RWPE2 (cell line): ENCODE results near the gene RHCE.
"Not testable (repeated sequence)": the region's sequence is repeated elsewhere in the genome, so short reads cannot be mapped to it uniquely, and the experiment has no call there.

Source experiments
- ATAC-seq: fragments of 200-7000 bp; cut with Tn5 transposase; 3 replicates; pipeline ENCODE4 v1.9.1; 2021; ENCODE audit warnings: low read depth
- DNase-seq: peaks from one replicate; pipeline ENCODE4 v3.0.0-alpha.2; 2020; ENCODE audit warnings: low spot score
- H3K27ac ChIP-seq: fragments of 450-650 bp; 2 replicates; pipeline ENCODE4 v1.5.1; 2017; ENCODE audit warnings: mild to moderate bottlenecking; ENCODE audit not compliant: poor library complexity, severe bottlenecking
- H3K27me3 ChIP-seq: fragments of 250-450 bp; sonication (Bioruptor Pico); 2 replicates; pipeline ENCODE4 v1.5.1; 2021; ENCODE audit warnings: mild to moderate bottlenecking, moderate library complexity; ENCODE audit not compliant: insufficient read depth, poor library complexity, severe bottlenecking
- H3K36me3 ChIP-seq: fragments of 250-450 bp; sonication (Bioruptor Pico); 2 replicates; pipeline ENCODE4 v1.5.1; 2020; ENCODE audit warnings: low read depth, mild to moderate bottlenecking, moderate library complexity
- H3K4me1 ChIP-seq: fragments of 250-450 bp; sonication (Bioruptor Pico); 2 replicates; pipeline ENCODE4 v1.5.1; 2021; ENCODE audit warnings: mild to moderate bottlenecking, moderate library complexity; ENCODE audit not compliant: insufficient read depth, poor library complexity, severe bottlenecking
- H3K4me3 ChIP-seq: fragments of 250-450 bp; sonication (Bioruptor Pico); 2 replicates; pipeline ENCODE4 v1.5.1; 2021; ENCODE audit warnings: mild to moderate bottlenecking, moderate library complexity; ENCODE audit not compliant: severe bottlenecking
- H3K9me3 ChIP-seq: fragments of 250-450 bp; sonication (Bioruptor Pico); 2 replicates; pipeline ENCODE4 v1.5.1; 2021; ENCODE audit warnings: mild to moderate bottlenecking, moderate library complexity; ENCODE audit not compliant: severe bottlenecking
- TF ChIP-seq, protein P1 (sequence below): fragments of 450-650 bp; IDR thresholded peaks from one replicate; pipeline ENCODE4 v1.5.1; 2017; ENCODE audit warnings: mild to moderate bottlenecking, moderate library complexity; ENCODE audit not compliant: poor library complexity, severe bottlenecking

RHCE gene

DNA sequence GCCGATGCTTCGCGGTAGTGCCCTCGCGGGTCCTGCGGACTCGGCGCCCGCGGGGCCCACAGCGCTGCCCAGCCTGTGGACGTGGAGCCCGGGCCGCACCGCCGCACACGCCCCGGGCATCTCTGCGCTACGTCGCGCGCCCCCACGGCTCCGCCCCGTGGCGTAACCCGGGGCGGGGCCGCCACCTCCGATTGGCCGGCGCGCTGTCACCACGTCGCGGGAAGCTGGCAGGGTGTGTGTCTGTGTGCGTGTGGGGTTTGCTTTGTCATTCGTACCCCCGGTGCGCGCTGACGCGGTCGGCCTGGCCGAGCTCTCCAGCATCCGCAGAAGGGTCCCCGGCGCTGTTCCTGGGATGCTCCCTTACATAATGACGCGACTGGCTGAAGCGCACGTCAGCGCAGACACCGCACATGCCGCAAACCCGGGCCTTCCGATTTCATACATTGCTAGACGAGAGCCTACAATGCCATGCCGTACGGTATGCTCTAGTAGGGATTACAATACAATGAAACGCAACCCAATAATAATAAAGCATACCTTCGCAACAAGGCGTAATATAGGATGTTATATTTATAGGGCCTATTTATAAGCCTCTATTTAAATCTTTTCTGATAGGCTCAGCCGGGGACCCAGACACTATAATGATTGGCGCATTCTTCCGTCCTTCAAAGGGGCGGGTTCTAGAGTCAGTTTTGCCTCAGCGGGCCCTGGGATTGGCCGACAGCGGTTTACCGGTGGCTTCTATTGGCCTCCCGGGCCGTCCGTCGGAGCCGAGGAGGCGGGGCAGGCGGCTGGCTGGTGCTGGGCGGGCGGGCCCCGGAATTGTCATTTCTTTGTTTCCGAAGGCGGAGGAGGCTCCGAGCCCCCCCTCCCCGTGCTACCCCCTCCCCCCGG lies 9.7 kb upstream of the RHCE start, which contains the start of gene MACO1:
TSS of gene MACO1 (plus strand) at position 825 of the 894 bp plus-strand sequence. CDS start 202 bp downstream, outside the sequence.
- TF ChIP-seq, protein P1, sequence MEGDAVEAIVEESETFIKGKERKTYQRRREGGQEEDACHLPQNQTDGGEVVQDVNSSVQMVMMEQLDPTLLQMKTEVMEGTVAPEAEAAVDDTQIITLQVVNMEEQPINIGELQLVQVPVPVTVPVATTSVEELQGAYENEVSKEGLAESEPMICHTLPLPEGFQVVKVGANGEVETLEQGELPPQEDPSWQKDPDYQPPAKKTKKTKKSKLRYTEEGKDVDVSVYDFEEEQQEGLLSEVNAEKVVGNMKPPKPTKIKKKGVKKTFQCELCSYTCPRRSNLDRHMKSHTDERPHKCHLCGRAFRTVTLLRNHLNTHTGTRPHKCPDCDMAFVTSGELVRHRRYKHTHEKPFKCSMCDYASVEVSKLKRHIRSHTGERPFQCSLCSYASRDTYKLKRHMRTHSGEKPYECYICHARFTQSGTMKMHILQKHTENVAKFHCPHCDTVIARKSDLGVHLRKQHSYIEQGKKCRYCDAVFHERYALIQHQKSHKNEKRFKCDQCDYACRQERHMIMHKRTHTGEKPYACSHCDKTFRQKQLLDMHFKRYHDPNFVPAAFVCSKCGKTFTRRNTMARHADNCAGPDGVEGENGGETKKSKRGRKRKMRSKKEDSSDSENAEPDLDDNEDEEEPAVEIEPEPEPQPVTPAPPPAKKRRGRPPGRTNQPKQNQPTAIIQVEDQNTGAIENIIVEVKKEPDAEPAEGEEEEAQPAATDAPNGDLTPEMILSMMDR: no peak
- Histone ChIP-seq H3K27ac (peak within 1 kb of the TSS; percentile 44), H3K36me3 (no peaks in the 10 kb centered on the region)

DNA sequence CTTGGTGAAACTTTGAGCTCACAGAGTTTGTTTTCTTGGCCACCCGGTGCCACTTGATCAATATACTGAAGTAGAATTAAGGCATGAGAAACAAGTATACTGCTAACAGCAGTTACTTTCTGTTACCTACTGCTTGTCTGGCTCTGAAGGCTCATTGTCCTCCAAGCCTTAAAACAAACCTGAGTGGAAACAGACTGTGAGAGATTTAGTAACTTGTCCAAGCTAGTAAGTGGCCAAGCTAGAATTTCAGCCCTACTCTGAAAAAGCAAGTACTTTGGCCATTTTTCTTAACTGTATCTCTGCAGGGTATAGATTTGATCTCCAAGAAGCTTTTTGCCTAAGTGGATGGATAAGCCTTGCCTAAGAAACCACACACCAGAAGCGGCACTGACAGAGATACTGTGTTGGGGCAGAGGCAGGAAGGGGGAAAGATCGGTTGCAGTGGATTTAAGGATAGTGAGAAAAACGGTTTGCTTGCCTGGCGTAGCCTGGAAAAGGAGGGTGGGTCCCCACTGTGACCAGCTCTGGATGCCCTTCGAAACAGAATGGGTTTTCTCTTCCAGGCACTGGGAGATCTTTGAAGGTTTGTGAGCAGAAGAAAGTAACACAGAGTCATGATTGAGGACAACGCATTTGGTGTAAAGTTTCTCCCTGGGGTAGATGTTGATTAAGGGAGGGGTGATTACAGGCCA lies 8.0 kb upstream of the RHCE start:
- peaks cover 13% of the 10 kb centered on the region for H3K4me1 ChIP-seq
- DNase-seq (no peak), ATAC-seq (no peak)
- no peaks in the 10 kb centered on the region for H3K9me3 ChIP-seq
- no peaks in the 10 kb centered on the region for H3K36me3 ChIP-seq
- no peaks in the 10 kb centered on the region for H3K27me3 ChIP-seq
- H3K27ac ChIP-seq: no peak overlapping the region
- TF ChIP-seq, protein P1: no peak
- no peak overlapping the region for H3K4me3 ChIP-seq

More for the DNA sequence above, 9.7 kb upstream of the RHCE start, which contains the start of gene MACO1:
- Histone ChIP-seq H3K27me3 (no peaks in the 10 kb centered on the region), H3K4me1 (peaks cover 24% of the 10 kb centered on the region), H3K4me3 (peak within 1 kb of the TSS; percentile 83), H3K9me3 (no peaks in the 10 kb centered on the region)
- peak; percentile 93 for ATAC-seq
- peak; percentile 89 for DNase-seq

DNA sequence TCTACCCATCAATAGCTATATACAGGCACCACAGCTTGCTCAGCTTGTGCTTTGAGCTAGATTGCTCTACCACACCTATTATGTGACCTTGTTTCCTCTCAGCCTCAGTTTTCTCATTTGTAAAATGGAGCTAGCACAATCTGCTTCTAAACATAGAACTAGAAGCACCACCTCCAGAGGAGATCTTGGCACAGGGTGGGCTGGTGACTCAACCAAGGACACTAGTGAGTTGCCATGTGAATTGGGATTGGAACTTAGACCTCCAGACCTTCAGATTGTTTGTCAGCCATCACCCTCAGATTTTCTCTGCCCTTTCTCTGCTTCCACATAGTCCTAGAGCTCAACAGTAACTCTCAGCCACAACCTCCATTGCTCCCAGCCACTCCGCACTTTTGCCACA lies 7.1 kb upstream of the RHCE start:
- TF ChIP-seq, protein P1: no peak
- DNase-seq (no peak), ATAC-seq (no peak)
- H3K36me3 ChIP-seq: no peaks in the 10 kb centered on the region
- H3K4me3 ChIP-seq: no peak overlapping the region
- peaks cover 6% of the 10 kb centered on the region for H3K4me1 ChIP-seq
- no peak overlapping the region for H3K27ac ChIP-seq
- H3K27me3 ChIP-seq: no peaks in the 10 kb centered on the region
- H3K9me3 ChIP-seq: no peaks in the 10 kb centered on the region

DNA sequence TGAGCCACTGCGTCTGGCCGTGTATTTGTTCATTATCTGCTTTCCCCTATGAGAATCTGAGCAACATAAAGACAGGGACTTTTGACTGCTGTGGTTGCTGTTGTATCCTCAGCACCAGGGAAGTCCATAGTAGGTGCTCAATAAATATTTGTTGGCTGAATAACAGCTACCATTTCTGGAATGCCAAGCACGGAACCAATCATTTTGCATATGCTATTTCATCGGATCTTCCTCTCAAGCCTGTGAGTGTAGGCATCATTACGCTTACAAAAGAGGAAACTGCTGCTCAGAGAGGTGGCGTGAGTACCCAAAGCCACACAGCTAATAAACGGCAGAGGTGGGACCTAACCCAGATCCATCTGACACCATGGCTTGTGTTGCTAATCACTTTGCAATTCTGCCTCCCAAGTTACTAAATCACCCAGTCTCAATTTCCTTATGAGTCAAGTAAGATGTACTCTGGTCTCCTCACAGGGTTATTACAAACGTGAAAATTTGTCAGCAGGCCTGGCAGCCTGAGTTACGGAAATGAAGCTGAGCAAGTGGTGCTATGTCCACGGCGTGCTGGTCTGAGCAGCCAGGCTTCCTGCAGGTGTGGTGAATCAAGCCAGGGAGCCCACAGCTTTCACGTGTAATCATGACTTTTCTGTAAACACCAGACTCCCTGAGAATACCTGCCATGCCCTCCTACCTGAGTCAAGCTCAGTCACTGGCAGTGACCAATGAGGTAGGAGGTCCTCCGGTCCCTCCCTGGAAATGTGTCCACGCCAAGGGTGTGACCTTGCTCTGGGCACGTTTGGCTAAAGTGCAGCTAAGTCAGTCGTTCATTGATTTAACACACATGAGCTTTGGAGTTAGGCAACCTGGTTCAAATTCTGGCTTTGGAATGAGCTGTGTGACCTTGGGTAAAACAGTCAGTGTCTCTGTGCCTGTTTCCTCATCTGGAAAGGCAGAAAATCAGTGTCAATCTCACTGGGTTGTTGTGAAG lies 4.8 kb upstream of the RHCE start:
- Histone ChIP-seq H3K36me3 (no peaks in the 10 kb centered on the region), H3K27me3 (no peaks in the 10 kb centered on the region), H3K4me3 (no peak overlapping the region), H3K27ac (peak overlapping the region; percentile 48), H3K4me1 (no peaks in the 10 kb centered on the region), H3K9me3 (no peaks in the 10 kb centered on the region)
- ATAC-seq (peak; percentile 69), DNase-seq (no peak)
- TF ChIP-seq, protein P1: no peak

DNA sequence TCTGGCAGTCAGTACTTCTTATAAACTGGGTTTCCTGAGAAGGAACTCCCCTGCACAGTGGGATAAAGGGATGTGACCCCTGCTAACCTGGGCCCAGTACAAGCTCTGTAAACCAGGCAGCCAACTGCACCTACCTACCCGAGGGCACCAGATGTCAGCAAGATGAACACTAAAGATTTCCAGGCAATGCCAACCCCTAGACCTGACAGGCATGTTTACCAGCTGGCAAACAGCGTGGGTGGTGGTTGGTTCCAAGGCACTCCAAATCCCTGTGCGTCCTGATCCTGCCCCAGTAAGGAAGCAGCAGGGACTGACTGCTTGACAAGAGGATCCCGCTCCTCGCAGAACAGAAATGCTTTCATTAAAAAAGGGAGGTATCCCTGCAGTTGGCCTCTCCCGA lies 2.6 kb upstream of the RHCE start:
- not testable (repeated sequence) for H3K4me3 ChIP-seq, H3K27me3 ChIP-seq, H3K4me1 ChIP-seq, H3K9me3 ChIP-seq, DNase-seq, ATAC-seq, H3K27ac ChIP-seq, H3K36me3 ChIP-seq

DNA sequence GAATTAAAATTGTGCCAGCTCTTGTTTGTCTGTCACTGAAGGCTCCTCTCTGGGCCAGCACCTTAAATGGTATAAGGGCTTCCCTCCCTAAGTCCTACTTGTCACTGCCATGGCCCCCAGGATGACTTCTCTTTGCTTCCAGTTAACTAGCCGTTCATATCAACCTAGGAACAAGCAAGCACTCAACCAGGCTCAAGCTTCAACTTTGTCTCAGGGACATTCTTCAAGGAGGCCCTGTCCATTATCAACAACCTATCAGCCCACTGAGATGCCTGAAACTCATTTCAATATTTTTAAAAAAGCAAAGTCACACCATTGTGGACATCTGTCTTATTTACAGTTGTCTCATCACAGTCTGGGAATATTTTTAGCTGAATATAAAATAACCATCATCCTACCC lies 1.3 kb downstream of the RHCE start:
- not testable (repeated sequence) for DNase-seq, H3K36me3 ChIP-seq, H3K9me3 ChIP-seq, H3K27me3 ChIP-seq, ATAC-seq, H3K27ac ChIP-seq, H3K4me3 ChIP-seq, H3K4me1 ChIP-seq

DNA sequence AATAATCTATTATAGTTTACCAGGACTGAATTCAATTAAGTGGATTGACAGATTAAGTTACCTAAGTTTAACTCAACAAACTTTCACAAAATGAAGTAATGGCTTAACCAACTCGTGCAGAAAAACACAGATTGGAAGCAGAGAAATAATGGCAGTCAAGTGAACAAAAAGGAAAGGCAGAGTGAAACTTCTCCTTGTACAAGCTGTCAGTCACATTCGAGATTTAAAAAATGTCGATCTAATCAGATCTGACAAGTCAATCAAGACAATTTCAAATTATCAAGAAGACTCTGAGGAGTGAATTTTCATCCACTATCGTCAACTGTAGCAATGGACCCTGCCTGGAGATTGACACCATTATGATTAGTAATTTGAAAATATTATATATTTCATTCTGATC lies 3.3 kb downstream of the RHCE start:
- not testable (repeated sequence) for H3K4me3 ChIP-seq, H3K27me3 ChIP-seq, DNase-seq, H3K9me3 ChIP-seq, H3K36me3 ChIP-seq, H3K27ac ChIP-seq, H3K4me1 ChIP-seq, ATAC-seq
